Activated CD4-positive, CD25-positive, alpha-beta regulatory T cell treated with anti-CD3 and anti-CD28 coated beads, Interleukin-2, amount 50 U/mL, for 72 hours (primary cell): Measurements from ENCODE around the gene PTPRN2.
"Not testable (repeated sequence)": the region's sequence is repeated elsewhere in the genome, so short reads cannot be mapped to it uniquely, and the experiment has no call there.

ENCODE experiments used
- DNase-seq: peaks from one replicate; pipeline ENCODE4 v3.0.0; 2021

The PTPRN2 gene

GRCh38 chr7:158508802-158509385, 78.7 kb downstream of the PTPRN2 start:
- DNase-seq = no peak

- DNase-seq = not testable (repeated sequence)
Measured at GRCh38 chr7:158508321-158508720, 79.3 kb downstream of the PTPRN2 start.

GRCh38 chr7:158507917-158508316, 79.7 kb downstream of the PTPRN2 start:
- DNase-seq = no peak

- not testable (repeated sequence) for DNase-seq
Measured at GRCh38 chr7:158507175-158507574, 80.4 kb downstream of the PTPRN2 start.

GRCh38 chr7:158506626-158507025, 81.0 kb downstream of the PTPRN2 start:
- DNase-seq = no peak

GRCh38 chr7:158505683-158506082, 81.9 kb downstream of the PTPRN2 start:
- DNase-seq = no peak

- DNase-seq = no peak
Measured at GRCh38 chr7:158502068-158502750, 85.4 kb downstream of the PTPRN2 start.

- DNase-seq = no peak
Measured at GRCh38 chr7:158501393-158502067, 86.1 kb downstream of the PTPRN2 start.

GRCh38 chr7:158500651-158501052, 87.0 kb downstream of the PTPRN2 start:
- DNase-seq = no peak

- no peak for DNase-seq
Measured at GRCh38 chr7:158499082-158499455, 88.6 kb downstream of the PTPRN2 start.

- DNase-seq = no peak
Measured at GRCh38 chr7:158498443-158499081, 89.1 kb downstream of the PTPRN2 start.

- no peak for DNase-seq
Measured at GRCh38 chr7:158497627-158498026, 90.0 kb downstream of the PTPRN2 start.

- no peak for DNase-seq
Measured at GRCh38 chr7:158495786-158496185, 91.8 kb downstream of the PTPRN2 start.

GRCh38 chr7:158495216-158495615, 92.4 kb downstream of the PTPRN2 start:
- no peak for DNase-seq

GRCh38 chr7:158494643-158495042, 93.0 kb downstream of the PTPRN2 start:
- DNase-seq = no peak

- no peak for DNase-seq
Measured at GRCh38 chr7:158494162-158494586, 93.4 kb downstream of the PTPRN2 start.

GRCh38 chr7:158492367-158492764, 95.3 kb downstream of the PTPRN2 start:
- no peak for DNase-seq

GRCh38 chr7:158491094-158491493, 96.5 kb downstream of the PTPRN2 start:
- DNase-seq = no peak

- DNase-seq = no peak
Measured at GRCh38 chr7:158490171-158490782, 97.3 kb downstream of the PTPRN2 start.

GRCh38 chr7:158489462-158490155, 98.0 kb downstream of the PTPRN2 start:
- no peak for DNase-seq

- no peak for DNase-seq
Measured at GRCh38 chr7:158488181-158488971, 99.2 kb downstream of the PTPRN2 start.

GRCh38 chr7:158487631-158488151, 99.9 kb downstream of the PTPRN2 start:
- no peak for DNase-seq
